CD8-positive, alpha-beta memory T cell (primary cell): ENCODE measurements around the gene CCDC47. TPM values are rescaled to one million over a fixed set of nuclear protein-coding genes. Genes with fewer than 3 reads are reported as not detected.
A peak's percentile ranks its signal among the peaks of the same experiment; 100 is the strongest.

ENCODE experiments used
- CTCF ChIA-PET: fragments of 350-600 bp; sonication (Branson Sonifier 250); formaldehyde crosslinking; loops from one replicate; lab custom pipeline; 2021; ENCODE audit warnings: antibody characterized with exemption; lab: Charles Lee
- POLR2A ChIA-PET: fragments of 350-600 bp; sonication (Branson Sonifier 250); formaldehyde crosslinking; loops from one replicate; lab custom pipeline; 2021; ENCODE audit warnings: antibody characterized with exemption; lab: Charles Lee
- DNase-seq, 5 donors: peaks; one replicate each; pipeline versions ENCODE4 v3.0.0 to v3.0.0-alpha.2; 2020 to 2022; ENCODE audit warnings: mixed read lengths in 1 of 5
- H3K27ac ChIP-seq: one replicate; pipeline ENCODE4 v1.7.0; 2013; ENCODE audit warnings: low read depth, mild to moderate bottlenecking, low read length, moderate library complexity
- H3K27me3 ChIP-seq: 2 replicates; pipeline ENCODE4 v1.7.0; 2013; ENCODE audit warnings: low read length, mild to moderate bottlenecking; ENCODE audit not compliant: insufficient read depth, poor library complexity, severe bottlenecking
- H3K36me3 ChIP-seq: 2 replicates; pipeline ENCODE4 v1.7.0; 2013; ENCODE audit warnings: mild to moderate bottlenecking, low read length, moderate library complexity; ENCODE audit not compliant: insufficient read depth
- H3K4me1 ChIP-seq: 2 replicates; pipeline ENCODE4 v1.7.0; 2013; ENCODE audit warnings: mild to moderate bottlenecking, low read length, moderate library complexity; ENCODE audit not compliant: insufficient read depth
- H3K4me3 ChIP-seq: 2 replicates; pipeline ENCODE4 v1.7.0; 2013; ENCODE audit warnings: mild to moderate bottlenecking, low read length
- H3K9me3 ChIP-seq: 2 replicates; pipeline ENCODE4 v1.7.0; 2013; ENCODE audit warnings: mild to moderate bottlenecking, low read length
- H3K27ac Mint-ChIP-seq, 8 donors: one replicate each; pipeline ENCODE4 v1.8.0; 2020 to 2021; ENCODE audit warnings: mixed read lengths in 8 of 8, mild to moderate bottlenecking in 6 of 8, inconsistent platforms in 3 of 8, moderate library complexity in 3 of 8
- H3K27me3 Mint-ChIP-seq, 2 donors: one replicate each; pipeline ENCODE4 v1.8.0; 2020 to 2021; ENCODE audit warnings: mixed read lengths in 2 of 2, mild to moderate bottlenecking in 1 of 2, moderate library complexity in 1 of 2
- H3K36me3 Mint-ChIP-seq, 3 donors: one replicate each; pipeline ENCODE4 v1.8.0; 2020 to 2021; ENCODE audit warnings: mixed read lengths in 3 of 3, inconsistent platforms in 1 of 3, mild to moderate bottlenecking in 1 of 3
- H3K4me1 Mint-ChIP-seq, 3 donors: one replicate each; pipeline ENCODE4 v1.8.0; 2020 to 2021; ENCODE audit warnings: mixed read lengths in 3 of 3, inconsistent platforms in 1 of 3, mild to moderate bottlenecking in 1 of 3
- H3K4me3 Mint-ChIP-seq, 7 donors: one replicate each; pipeline ENCODE4 v1.8.0; 2020 to 2021; ENCODE audit warnings: mixed read lengths in 7 of 7, mild to moderate bottlenecking in 6 of 7, moderate library complexity in 4 of 7, inconsistent platforms in 2 of 7
- H3K9me3 Mint-ChIP-seq, 5 donors: one replicate each; pipeline ENCODE4 v1.8.0; 2020 to 2022; ENCODE audit warnings: mixed read lengths in 5 of 5, mild to moderate bottlenecking in 3 of 5, moderate library complexity in 2 of 5, inconsistent platforms in 1 of 5
- polyA plus RNA-seq: library from polyadenylated mRNA; unstranded; fragments of 300-500 nt; fragmentation: Illumina TruSeq; gene quantifications from one replicate; pipeline ENCODE4 v1.2.3, GENCODE V29; 2021
- total RNA-seq, 2 experiments: library from RNA; stranded (reverse); gene quantifications; one replicate each; pipeline ENCODE4 v1.2.3, GENCODE V29; 2021

CCDC47 gene
- total and polyA plus RNA-seq, 3 experiments from 2014 or later, result 49.6 to 94.5 (median 93.0) TPM

DNA sequence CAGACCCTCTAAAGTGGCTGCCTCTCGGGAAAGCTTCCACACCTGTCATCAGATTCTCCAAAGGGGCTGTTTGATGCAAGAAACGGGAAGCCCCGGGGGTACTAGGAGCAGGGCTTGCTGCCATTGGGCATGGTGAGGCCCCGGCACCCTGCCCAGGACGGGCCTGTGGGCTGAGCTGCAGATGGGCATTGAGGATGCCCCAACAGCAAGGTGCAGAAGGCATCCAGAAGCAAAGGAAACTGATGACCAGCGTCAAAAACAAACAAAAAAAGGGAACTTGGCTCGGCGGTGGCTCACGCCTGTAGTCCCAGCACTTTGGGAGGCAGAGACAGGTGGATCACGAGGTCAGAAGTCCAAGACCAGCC is 72.0 kb downstream of the CCDC47 start:
- POLR2A ChIA-PET, result interaction anchor here (0.9 to 14.8 kb wide), 13 partner anchors 6 to 804 kb away, joined by 3 to 270 read pairs (median 6); partner anchors contain the start of genes CCDC47, DDX42, DDX5 and MAP3K3
- peaks cover 0 to 3% of the 10 kb centered on the region in 2 donors for H3K27me3 Mint-ChIP-seq
- Histone ChIP-seq H3K27me3 (no peaks in the 10 kb centered on the region), H3K4me1 (peaks cover 60% of the 10 kb centered on the region), H3K4me3 (peak overlapping the region; percentile 94), H3K9me3 (no peaks in the 10 kb centered on the region), H3K36me3 (peaks cover 19% of the 10 kb centered on the region), H3K27ac (peak overlapping the region; percentile 66)
- CTCF ChIA-PET, result interaction anchor here (1.1 to 4.2 kb wide), 6 partner anchors 9 to 78 kb away, joined by 3 to 39 read pairs (median 6); partner anchors contain the start of genes CCDC47 and DDX42
- peaks cover 0 to 6% (median 0%) of the 10 kb centered on the region in 5 donors for H3K9me3 Mint-ChIP-seq
- peak overlapping the region; percentile 95 to 100 (median 99) for H3K27ac Mint-ChIP-seq
- H3K4me3 Mint-ChIP-seq, result peak overlapping the region; percentile 91 to 98 (median 93)
- H3K4me1 Mint-ChIP-seq, result peaks cover 62 to 71% (median 65%) of the 10 kb centered on the region in 3 donors
- DNase-seq, result no peak
- peaks cover 7 to 64% (median 10%) of the 10 kb centered on the region in 3 donors for H3K36me3 Mint-ChIP-seq

DNA sequence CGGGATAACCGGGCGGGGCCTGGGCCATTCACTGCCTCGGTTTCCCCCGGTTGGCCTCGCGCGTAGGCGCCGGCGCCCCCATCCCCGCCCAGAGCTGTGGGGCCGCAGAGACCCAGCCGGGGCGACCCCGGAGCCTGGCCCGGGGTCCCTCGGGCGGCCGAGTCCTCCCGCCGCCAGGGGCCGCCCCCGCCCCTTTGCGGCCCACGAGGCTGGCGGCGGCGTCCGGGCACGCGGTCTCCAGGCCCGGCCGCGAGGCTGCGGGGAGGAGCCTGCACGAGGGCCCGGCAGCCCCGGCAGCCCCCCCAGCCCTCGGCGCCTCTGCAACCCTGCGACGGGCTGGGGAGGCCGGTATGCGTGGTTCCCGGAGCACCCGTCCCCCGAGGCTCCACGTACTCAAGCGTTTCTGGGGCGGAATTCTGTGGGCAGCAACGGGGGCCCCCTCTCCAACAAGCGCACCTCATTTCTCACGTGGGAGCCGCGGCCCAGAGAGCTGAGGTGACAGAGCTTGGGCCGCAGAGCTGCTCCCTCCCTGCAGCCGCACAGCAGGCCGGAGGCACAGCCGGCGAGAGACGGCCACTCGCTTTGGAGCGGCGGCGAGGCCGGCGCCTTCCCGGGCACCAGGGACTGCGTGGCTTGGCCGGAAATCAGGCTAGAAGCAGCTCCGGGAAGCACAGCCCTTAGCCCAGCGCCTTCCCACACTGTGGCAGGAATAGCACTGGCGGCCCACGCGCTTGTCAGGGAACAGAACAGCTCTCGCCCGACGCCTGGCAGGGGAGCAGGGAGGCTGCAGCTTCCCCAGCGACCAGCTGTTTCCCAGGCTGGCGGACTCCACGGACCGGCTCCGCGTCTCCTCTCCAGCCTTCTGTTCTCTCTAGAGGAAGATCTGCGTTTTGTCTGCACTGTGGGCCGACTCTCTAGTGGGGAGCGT is 72.6 kb downstream of the CCDC47 start:
- Mint-ChIP-seq H3K4me1 (peaks cover 62 to 71% (median 65%) of the 10 kb centered on the region in 3 donors), H3K9me3 (peaks cover 0 to 6% (median 0%) of the 10 kb centered on the region in 5 donors), H3K27me3 (peaks cover 0 to 3% of the 10 kb centered on the region in 2 donors), H3K36me3 (peaks cover 7 to 70% (median 10%) of the 10 kb centered on the region in 3 donors), H3K4me3 (peak overlapping the region; percentile 91 to 98 (median 93)), H3K27ac (peak overlapping the region; percentile 95 to 100 (median 99))
- Histone ChIP-seq H3K36me3 (peaks cover 19% of the 10 kb centered on the region), H3K27me3 (no peaks in the 10 kb centered on the region), H3K27ac (peak overlapping the region; percentile 75), H3K4me3 (peak overlapping the region; percentile 94), H3K4me1 (peaks cover 60% of the 10 kb centered on the region), H3K9me3 (no peaks in the 10 kb centered on the region)
- CTCF ChIA-PET, result interaction anchor here (1.1 to 4.2 kb wide), 3 partner anchors 10 to 73 kb away, joined by 3 to 39 read pairs (median 16); partner anchors contain the start of genes CCDC47 and DDX42
- DNase-seq, result peak; percentile 52 to 83 (median 64)
- POLR2A ChIA-PET, result interaction anchor here (0.5 to 14.8 kb wide), 19 partner anchors 5 to 805 kb away, joined by 3 to 270 read pairs (median 5); partner anchors contain the start of genes CCDC47, DDX42, DDX5 and MAP3K3

DNA sequence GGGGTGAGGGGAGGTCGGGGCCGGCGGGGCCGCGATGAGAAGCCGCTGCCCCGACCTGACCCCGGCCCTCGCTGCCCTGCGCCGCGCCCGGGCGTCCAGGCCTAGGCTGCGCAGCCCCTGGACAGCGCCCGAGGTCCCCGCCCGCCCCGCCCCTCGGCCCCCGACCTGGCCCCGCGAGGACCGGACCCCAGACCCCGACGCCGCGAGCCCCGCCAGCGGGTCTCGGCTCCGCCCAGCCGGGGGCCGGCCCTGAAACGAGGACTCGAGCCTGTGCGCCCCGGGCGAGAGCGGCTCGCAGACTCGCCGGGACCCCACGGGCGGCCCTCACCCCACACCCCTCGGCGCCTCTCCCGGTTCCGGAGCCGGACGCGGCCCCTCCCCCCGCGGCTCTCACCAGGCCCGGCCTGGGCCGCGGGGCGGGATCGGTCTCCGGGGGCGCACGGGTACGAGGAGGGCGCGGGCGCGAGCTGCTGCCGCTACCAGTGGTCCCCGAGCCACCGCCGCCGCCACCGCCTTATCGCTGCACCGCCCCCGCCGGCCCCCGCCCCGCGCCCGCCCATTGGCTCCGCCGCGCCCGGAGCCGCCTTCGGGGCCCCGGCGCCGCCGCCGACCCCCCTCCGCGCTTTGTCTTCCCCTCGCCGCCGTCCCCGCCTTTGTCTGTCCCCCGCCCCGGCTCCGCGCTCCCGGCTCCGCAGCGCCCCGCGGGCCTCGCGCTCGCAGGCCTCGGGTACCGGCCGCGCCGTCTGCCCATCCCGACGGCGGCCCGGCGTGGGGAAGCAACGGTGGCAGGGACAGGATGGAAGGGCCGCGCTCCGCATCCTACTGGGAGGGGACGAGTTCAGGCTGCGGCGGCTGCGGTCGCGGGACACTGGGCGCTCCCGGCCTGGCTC is 73.5 kb downstream of the CCDC47 start, which contains the start of gene LIMD2:
Gene LIMD2 (minus strand): TSS at position 488 of the 890 bp plus-strand sequence. CDS start 827 bp downstream, outside the sequence.
- peaks cover 7 to 72% (median 7%) of the 10 kb centered on the region in 3 donors for H3K36me3 Mint-ChIP-seq

DNA sequence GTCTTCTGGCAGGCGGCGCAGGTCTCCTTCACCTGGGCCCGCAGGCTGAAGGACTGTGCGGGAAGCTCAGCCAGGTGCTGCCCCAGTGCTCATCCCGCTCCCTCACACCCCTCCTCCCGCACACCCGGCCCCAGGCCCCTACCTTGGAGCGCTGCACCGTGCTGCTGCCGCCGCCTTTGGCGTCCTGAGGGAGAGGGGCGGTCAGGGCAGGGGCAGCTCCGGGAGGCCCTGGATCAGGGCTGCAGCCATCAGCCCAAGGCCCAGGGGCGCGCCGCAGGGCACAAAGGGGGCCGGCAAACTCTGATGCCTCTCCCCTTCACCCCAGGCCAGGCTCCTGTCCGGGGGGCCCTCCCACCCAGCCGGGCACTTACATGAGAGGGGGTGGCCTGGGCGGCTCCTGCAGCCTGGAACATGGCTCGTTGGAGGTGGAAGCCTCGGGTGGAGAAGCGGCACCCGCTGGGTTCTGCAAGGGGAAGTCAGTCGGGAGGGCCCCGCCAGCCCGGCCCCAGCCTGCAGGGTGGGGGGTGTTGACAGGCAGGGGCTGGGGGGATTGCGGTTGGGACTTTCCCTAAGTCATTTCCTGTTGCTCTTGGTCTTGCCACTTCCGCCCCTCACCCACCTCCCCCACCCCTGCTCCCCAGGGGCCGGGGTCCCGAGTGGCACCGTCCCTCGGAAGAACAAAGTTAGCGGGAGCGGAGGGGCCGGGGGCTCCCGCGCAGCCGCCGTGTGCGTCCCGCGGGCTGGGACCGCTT is 74.3 kb downstream of the CCDC47 start:
- Histone ChIP-seq H3K4me1 (peaks cover 60% of the 10 kb centered on the region), H3K36me3 (peaks cover 19% of the 10 kb centered on the region), H3K4me3 (peak overlapping the region; percentile 95), H3K27me3 (no peaks in the 10 kb centered on the region), H3K27ac (peak overlapping the region; percentile 74), H3K9me3 (no peaks in the 10 kb centered on the region)
- ChIA-PET CTCF (interaction anchor here (1.0 to 10.4 kb wide), 8 partner anchors 11 to 133 kb away, joined by 3 to 251 read pairs (median 14); partner anchors contain the start of genes CCDC47, DDX42 and MAP3K3), POLR2A (interaction anchor here (0.6 to 7.5 kb wide), 15 partner anchors 9 to 807 kb away, joined by 3 to 270 read pairs (median 7); partner anchors contain the start of genes CCDC47, DDX42, DDX5 and MAP3K3)
- peaks cover 0 to 6% (median 0%) of the 10 kb centered on the region in 5 donors for H3K9me3 Mint-ChIP-seq
- peaks cover 0 to 3% of the 10 kb centered on the region in 2 donors for H3K27me3 Mint-ChIP-seq
- H3K4me3 Mint-ChIP-seq, result peak overlapping the region; percentile 98 to 100 (median 98)
- peak overlapping the region; percentile 91 to 99 (median 97) for H3K27ac Mint-ChIP-seq
- peaks cover 62 to 71% (median 66%) of the 10 kb centered on the region in 3 donors for H3K4me1 Mint-ChIP-seq
- H3K36me3 Mint-ChIP-seq, result peaks cover 7 to 75% (median 7%) of the 10 kb centered on the region in 3 donors
- DNase-seq, result peak; percentile 80 to 97 (median 94)

More for the DNA sequence above, 73.5 kb downstream of the CCDC47 start, which contains the start of gene LIMD2:
- Mint-ChIP-seq H3K9me3 (peaks cover 0 to 6% (median 0%) of the 10 kb centered on the region in 5 donors), H3K27ac (peak within 1 kb of the TSS; percentile 95 to 100 (median 99)), H3K27me3 (peaks cover 0 to 3% of the 10 kb centered on the region in 2 donors), H3K4me3 (peak within 1 kb of the TSS; percentile 93 to 100 (median 98)), H3K4me1 (peaks cover 59 to 71% (median 65%) of the 10 kb centered on the region in 3 donors)
- H3K27me3 ChIP-seq, result no peaks in the 10 kb centered on the region
- H3K4me1 ChIP-seq, result peaks cover 60% of the 10 kb centered on the region
- H3K36me3 ChIP-seq, result peaks cover 19% of the 10 kb centered on the region
- POLR2A ChIA-PET, result interaction anchor here (0.5 to 4.2 kb wide), 10 partner anchors 11 to 806 kb away, joined by 3 to 45 read pairs (median 7); partner anchors contain the start of genes CCDC47, DDX42, DDX5 and MAP3K3
- H3K9me3 ChIP-seq, result no peaks in the 10 kb centered on the region
- CTCF ChIA-PET, result interaction anchor here (4.2 kb wide), 1 partner anchor 11 kb away, joined by 39 read pairs; no protein-coding TSS in a partner anchor
- H3K4me3 ChIP-seq, result peak within 1 kb of the TSS; percentile 95
- peak within 1 kb of the TSS; percentile 75 for H3K27ac ChIP-seq
- DNase-seq, result peak; percentile 80 to 92 (median 83)

DNA sequence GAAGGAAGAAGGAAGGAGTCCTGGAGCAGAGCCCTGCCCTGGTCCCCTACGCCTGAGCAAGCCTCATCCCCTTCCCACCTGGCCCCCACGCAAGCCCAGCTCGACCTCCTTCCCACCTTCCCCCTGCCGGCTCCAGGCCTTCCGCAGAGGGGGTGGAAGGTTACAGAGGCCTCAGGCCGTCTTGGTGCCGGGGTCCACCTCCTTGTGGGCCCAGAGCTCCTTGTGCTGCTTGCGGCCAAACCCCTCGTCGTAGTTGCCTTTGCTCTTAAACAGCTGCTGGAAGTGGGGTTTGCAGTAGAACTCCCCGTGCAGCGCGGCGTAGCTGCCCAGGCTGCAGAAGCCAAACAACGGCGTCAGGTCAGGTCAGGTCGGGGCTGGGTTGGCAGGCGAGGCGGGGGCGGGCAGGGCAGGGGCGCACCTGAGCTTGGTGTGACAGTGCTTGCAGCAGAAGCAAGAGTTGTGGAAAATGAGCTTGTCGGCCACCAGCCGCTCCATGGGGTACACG is 75.0 kb downstream of the CCDC47 start:
- Mint-ChIP-seq H3K4me1 (peaks cover 61 to 71% (median 63%) of the 10 kb centered on the region in 3 donors), H3K4me3 (peak overlapping the region; percentile 98 to 100 (median 98)), H3K27ac (peak overlapping the region; percentile 94 to 99 (median 98)), H3K36me3 (peaks cover 2 to 75% (median 4%) of the 10 kb centered on the region in 3 donors), H3K27me3 (peaks cover 0 to 3% of the 10 kb centered on the region in 2 donors), H3K9me3 (peaks cover 0 to 6% (median 0%) of the 10 kb centered on the region in 5 donors)
- H3K4me3 ChIP-seq, result peak overlapping the region; percentile 95
- no peaks in the 10 kb centered on the region for H3K27me3 ChIP-seq
- POLR2A ChIA-PET, result interaction anchor here (0.6 to 7.5 kb wide), 12 partner anchors 10 to 271 kb away, joined by 3 to 270 read pairs (median 6); partner anchors contain the start of genes CCDC47, DDX42 and MAP3K3
- H3K9me3 ChIP-seq, result no peaks in the 10 kb centered on the region
- CTCF ChIA-PET, result interaction anchor here (1.0 to 10.4 kb wide), 10 partner anchors 10 to 133 kb away, joined by 3 to 251 read pairs (median 6); partner anchors contain the start of genes CCDC47, DDX42 and MAP3K3
- peaks cover 58% of the 10 kb centered on the region for H3K4me1 ChIP-seq
- DNase-seq, result peak in 2 of 5 donors; percentile 12 to 20
- peak overlapping the region; percentile 74 for H3K27ac ChIP-seq
- peaks cover 22% of the 10 kb centered on the region for H3K36me3 ChIP-seq
